ENCODE measurements around the gene MPPED2.

MPPED2 gene

GRCh38 chr11:30368394-30368793, 217.8 kb downstream of the MPPED2 start:
- TF ChIP-seq CTCF (conservative IDR thresholded peaks at IDR 0.05; ENCODE audit: control insufficient read depth, insufficient read depth, low read depth, low read length) = no peak
- DNase-seq (ENCODE audit: low read depth) = no peak

DNA sequence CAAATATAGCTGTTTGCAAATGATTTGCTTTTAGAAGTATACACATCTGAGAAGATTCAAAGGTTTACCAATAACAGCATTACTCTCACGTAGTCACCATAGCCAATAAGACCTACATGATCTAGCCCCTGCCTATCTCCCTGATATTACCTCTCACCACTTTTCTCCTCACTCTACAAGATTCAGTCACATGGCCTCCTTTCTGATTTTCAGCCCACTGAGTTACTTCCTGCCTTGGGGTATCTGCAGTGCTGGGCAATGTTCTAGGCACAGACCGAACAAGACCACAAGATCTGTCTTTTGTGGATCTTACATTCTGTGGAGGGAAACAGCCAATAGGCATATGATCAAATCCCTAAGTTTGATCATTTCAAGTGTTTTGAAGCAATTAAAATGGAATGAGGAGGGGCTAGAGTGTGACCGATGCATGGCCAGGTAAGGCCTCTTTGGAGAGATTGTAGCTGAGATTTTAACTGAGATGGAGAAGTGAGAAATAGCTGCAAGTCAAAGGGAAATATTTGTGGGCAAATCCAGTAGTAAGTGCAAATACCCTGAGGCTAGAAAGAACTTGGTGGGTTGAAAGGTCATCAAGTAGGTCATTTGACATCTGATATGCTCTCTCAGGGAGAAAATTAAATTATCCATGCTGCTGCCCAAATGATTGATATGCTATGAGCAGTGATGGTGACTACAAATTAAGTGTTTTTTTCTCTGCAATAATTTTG, 220.2 kb downstream of the MPPED2 start:
- no peak for TF ChIP-seq CTCF (conservative IDR thresholded peaks at IDR 0.05; ENCODE audit: control insufficient read depth, insufficient read depth, low read depth, low read length)
- no peak for DNase-seq (ENCODE audit: low read depth)
- H3K4me3 ChIP-seq (ENCODE audit: control insufficient read depth, low read depth, low read length) = no peak overlapping the region

More at GRCh38 chr11:30368394-30368793, 217.8 kb downstream of the MPPED2 start:
- no peak overlapping the region for H3K4me3 ChIP-seq (ENCODE audit: control insufficient read depth, low read depth, low read length)

DNA sequence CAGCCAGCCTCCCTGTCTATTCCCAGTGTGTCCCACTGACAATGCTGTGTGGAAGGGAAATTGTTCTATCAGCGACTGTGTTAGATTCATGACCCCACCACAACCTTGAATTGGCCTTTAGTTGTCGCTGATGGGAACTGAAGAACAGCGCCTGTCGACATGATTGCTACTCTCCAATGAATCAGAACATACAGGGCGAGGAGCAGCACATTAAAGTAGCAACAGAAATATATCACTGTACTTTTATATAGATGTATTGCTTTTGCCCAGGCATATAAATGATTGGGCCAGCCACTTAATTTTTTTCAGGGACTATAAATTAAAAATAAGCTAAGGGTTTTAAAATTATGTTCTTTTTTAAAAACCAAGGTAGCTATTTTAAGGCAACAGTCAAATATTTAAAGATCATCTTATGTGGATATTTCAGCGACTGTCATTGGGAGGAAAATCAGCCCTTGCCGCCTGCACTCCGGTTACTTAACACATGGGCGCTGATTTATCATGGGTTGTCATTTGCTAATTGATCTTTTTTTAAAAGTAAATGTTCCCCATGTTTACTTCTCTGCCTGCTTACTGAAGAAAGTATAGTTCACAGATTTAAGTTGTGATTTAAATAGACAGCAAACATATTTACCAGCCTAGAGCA, 221.2 kb downstream of the MPPED2 start:
- no peak overlapping the region for H3K4me3 ChIP-seq (ENCODE audit: control insufficient read depth, low read depth, low read length)
- DNase-seq (ENCODE audit: low read depth) = no peak
- TF ChIP-seq CTCF (conservative IDR thresholded peaks at IDR 0.05; ENCODE audit: control insufficient read depth, insufficient read depth, low read depth, low read length) = no peak

DNA sequence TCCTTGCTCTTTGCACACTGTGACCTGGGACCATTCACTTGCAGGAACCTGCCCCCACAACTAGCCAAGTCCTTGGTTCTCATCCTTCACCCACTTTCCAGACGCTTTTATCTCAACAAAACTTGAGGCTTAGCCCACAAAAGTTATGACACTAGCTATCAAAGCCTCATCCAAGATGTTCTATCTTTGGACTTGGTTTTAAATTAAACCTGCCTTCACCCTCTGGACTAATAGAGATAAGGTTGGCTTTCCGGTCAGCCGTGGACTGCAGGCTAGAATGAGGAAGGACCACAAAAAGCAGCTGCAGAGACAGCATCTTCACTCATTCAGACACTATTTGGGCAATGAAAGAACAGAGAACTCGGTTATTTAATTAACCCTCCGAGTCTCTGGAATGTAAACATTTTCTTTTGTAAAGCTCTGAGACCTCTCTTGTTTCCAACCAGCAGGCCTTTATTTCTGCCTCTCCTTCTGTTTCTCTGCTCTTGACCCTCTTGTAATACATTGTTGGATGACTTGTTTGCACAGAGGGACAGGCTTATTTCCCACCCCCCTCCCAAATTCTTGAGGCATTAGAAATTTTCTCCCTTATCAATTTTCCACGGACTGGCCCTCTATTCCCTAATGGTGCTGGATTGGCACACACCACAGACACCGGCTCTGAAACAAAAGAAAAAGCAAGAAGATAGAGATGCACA, 221.9 kb downstream of the MPPED2 start:
- H3K4me3 ChIP-seq (ENCODE audit: control insufficient read depth, low read depth, low read length) = no peak overlapping the region
- no peak for DNase-seq (ENCODE audit: low read depth)
- no peak for TF ChIP-seq CTCF (conservative IDR thresholded peaks at IDR 0.05; ENCODE audit: control insufficient read depth, insufficient read depth, low read depth, low read length)

GRCh38 chr11:30360741-30361140, 225.4 kb downstream of the MPPED2 start:
- DNase-seq (ENCODE audit: low read depth) = no peak
- H3K4me3 ChIP-seq (ENCODE audit: control insufficient read depth, low read depth, low read length) = no peak overlapping the region
- no peak for TF ChIP-seq CTCF (conservative IDR thresholded peaks at IDR 0.05; ENCODE audit: control insufficient read depth, insufficient read depth, low read depth, low read length)
